Activated CD8-positive, alpha-beta memory T cell treated with anti-CD3 and anti-CD28 coated beads for 48 hours (primary cell): Measurements from ENCODE around the gene FADS6.
"Not testable (repeated sequence)": the region's sequence is repeated elsewhere in the genome, so short reads cannot be mapped to it uniquely, and the experiment has no call there.

Source experiments
- DNase-seq, 3 experiments: peaks; one replicate each; pipeline ENCODE4 v3.0.0-alpha.2; 2020; ENCODE audit warnings: low read depth in 2 of 3, low spot score in 2 of 3

Gene FADS6

DNA sequence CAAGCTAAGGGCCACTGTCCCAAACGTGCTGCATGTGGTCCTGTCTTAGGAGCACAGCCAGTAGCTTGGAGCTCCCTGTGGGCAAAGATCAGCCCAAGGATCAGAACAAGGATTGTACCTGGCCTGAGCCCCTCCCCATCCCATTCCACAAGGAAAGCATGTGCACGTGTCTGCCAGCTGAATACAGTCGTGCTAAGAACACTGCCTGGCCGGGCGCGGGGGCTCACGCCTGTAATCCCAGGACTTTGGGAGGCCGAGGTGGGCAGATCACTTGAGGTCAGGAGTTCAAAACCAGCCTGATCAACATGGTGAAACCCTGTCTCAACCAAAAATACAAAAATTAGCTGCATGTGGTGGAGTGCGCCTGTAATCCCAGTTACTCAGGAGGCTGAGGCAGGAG, 23.4 kb downstream of the FADS6 start:
- not testable (repeated sequence) for DNase-seq

DNA sequence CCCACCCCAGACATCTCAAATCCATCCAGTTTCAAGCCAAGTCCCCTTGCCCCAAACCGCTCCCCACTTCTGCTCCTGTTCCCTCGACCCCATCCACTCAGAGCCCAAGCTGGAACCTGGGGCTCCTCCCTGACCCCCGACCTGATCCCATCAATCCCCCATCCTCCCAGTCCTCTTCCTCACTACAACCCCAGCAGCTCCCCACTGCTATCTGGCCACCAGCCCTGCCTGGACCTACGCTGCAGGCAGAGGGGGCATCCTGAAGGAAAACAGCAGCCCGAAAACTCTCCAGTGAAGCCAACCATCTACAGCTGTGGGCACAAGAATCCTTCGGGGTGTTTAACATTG, 24.6 kb downstream of the FADS6 start:
- DNase-seq: no peak

DNA sequence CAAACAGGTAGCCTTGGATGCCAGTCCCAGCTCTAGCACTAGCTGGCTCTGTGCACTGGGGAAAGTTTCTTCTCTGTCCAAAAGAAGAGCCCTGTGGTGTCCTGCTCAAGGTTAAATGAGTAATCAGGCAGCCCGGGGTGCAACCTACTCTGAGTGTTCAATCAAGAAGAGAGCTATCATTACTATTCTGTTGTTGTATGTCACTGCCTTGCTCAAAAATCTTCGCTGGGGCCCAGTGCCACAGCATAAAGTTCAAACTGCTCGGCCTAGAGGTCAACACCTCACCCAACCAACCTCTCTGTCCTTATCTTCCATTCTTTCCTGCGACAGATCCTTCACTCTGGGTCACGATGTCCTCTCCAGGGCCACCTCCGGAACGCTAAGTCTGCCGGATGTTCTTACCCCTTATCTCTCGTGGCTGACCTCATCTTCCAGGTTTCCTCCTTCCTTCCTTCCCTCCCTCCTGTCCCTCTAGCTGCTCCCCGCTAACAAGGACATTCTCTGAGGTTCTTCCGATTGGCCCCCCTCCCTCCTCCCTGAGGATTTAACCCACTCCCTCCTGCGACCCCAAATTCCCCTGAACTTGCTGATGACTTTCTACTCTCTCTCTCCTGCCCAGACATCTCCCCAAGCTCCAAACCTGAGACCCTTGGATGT, 25.1 kb downstream of the FADS6 start:
- no peak for DNase-seq

DNA sequence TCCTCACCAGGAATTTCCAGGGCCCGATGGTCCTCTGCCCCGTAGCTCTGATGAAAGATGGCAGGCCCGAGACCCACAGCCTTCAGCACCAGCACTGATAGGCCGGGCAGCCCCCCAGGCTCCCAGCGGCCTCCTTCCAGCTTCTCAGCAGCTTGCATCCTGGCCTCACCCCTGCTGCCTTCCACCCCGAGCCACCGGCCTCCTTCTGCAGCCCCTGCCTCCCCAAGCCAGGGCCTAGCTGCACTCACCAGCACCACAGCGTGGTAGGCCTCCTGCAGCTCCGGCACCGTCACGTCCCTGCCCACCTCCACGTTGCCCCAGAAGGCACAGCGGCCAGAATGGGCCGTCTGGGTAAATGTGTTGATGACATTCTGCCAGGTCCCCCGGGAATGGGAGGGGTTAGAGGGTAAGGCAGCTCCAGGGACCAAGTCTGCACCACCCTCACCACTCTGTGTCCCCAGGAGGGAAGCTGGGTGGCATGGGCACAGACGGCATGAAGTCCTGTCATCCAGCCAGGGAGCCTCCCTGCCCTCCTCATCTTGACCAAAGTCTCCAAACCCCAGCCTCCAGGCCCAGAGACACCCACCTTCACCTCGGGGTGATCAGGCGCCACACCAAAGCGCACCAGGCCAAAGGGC, 27.1 kb downstream of the FADS6 start:
- no peak for DNase-seq

DNA sequence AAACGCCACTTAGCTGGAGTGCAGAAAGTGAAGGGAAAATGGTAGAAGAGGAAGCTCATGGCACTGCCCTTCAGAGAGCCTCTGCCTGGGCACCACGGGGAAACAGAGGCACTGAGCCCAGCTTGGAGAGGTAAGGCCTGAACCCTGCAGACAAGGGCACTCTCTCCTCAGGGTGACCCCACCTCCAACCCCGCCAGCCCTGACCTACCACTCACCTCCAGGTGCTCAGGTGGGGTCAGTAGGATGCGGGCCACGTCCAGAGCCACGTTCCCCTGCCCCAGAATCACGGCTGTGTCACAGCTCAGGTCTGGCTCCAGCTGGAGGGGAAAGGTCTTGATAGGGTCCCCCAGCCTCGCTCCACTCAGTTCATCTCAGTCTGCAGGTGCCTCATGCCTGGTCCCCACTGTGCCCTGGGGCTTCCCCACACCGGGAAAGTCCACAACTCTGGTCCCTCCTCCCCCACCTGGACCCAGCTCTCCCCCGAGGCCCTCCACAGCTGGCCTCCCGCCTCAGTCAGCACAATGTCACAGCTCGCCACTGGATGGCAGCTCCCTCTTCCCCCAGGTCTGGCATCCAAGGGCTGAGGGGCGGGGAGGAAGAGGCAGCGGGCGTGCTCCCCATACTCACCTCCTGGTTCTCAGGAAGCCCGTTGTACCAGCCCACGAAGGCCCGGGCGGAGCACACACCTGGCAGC, 27.8 kb downstream of the FADS6 start:
- DNase-seq: no peak

DNA sequence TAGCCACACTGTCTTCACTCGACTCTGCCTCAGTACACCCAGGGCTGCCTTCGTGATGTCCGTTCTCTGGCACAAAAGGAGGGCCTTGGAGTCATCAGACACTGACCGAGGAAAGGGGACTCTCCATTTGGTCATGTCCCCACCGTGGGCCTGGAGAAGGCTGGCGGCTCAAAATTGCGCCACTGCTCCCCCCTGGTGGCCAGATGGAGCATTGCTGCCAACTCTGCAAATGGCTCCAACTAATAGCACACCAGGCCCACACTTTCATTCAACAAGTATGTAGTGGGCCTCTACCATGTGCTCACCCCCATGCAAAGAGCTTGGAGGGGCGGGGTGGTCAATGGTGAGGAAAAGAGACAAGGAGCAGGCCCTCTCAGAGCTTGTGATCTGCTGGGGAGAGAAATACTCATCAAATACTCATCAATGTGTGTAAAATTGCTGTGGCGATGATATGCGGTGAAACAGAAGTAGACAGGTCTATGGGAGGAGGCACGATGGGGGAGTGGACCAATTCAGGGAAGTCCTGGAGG, 28.5 kb downstream of the FADS6 start:
- DNase-seq: peak; percentile 36 to 54 (median 54)

DNA sequence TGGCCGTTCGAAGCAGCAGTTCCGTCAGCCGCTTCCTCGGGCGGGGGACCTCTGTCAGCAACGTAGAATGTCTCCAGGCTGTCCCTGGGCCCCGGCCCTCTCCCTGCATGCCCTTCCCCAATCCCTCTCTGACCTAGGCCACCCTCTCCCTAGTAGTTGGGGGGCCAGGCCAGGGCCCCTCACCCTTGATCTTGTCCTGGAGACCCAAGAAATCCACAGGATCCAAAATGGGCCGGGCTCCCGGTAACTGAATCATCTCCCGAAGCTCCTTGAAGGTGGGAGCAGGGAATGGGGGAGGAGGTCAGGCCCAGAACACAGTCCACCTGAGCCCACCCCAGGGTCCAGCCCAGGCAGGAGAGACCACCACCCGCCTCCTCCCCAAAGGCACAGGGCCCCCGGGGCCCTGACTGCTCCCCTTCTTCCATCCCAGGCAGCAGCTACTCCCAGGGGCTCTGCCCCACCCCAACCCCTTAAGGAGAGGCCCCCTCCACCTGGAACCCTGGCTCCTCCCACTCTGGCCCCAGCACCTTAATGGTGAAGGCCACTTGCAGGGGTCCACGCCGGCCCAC, 29.1 kb downstream of the FADS6 start:
- DNase-seq: no peak

DNA sequence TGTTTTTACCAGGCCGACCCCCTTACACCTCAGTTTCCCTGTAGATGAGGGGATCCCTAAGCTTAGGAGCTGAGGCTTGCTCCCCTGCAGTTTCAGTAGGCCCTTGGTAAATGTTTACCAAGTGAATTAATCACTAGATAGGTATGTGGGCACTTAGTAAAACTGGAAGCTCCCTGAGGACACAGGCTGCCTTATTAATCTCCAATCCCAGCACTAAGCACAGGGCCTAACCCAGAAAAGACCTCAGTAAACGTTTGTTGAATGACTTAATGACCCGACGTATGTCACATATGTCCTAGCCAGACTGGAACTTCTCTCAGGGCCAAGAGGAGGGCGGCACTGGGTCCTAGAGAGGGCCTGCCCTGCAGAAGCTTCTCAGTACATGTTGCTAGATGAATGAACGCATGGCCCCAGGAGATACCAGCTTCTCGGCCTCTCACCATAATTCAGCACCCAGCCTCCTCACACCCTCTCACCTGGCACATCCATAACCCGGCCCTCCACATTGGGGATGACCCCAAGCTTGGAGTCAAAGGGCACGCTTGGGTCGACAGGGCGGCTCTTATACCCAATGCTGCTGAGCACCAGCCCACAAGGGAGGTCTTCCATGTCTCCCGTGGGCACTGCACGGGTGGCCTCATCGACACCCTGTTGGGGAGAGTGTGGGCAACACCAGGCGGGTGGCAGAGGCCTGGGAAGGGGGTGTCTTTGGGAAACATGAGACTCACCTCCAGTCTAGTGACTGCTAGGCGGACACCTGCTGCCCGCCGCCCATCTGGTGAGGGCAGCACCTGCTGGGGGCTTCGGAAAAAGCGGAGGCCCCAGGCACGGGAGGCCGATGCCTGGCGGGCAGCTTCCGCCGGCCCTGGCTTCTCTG, 29.8 kb downstream of the FADS6 start:
- DNase-seq: no peak

DNA sequence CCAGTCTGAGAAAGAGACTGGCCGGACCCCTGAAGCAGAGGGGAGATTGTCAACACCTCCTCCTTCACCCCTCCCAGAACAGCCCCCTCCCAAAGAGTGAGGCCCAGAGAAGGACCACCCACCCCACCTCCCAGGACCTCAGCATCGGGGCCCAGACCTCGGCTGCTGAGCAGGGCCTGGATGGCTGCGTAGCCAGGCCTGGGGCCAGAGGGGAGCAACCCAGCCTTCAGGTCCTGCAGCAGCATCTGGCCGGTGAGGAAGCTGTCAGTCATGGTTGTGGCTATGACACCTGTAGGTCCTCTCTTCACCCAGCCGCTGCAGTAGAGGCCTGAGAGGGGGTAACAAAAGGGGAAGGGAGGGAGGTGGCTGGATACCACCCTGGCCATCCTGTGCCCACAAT, 30.5 kb downstream of the FADS6 start:
- no peak for DNase-seq

DNA sequence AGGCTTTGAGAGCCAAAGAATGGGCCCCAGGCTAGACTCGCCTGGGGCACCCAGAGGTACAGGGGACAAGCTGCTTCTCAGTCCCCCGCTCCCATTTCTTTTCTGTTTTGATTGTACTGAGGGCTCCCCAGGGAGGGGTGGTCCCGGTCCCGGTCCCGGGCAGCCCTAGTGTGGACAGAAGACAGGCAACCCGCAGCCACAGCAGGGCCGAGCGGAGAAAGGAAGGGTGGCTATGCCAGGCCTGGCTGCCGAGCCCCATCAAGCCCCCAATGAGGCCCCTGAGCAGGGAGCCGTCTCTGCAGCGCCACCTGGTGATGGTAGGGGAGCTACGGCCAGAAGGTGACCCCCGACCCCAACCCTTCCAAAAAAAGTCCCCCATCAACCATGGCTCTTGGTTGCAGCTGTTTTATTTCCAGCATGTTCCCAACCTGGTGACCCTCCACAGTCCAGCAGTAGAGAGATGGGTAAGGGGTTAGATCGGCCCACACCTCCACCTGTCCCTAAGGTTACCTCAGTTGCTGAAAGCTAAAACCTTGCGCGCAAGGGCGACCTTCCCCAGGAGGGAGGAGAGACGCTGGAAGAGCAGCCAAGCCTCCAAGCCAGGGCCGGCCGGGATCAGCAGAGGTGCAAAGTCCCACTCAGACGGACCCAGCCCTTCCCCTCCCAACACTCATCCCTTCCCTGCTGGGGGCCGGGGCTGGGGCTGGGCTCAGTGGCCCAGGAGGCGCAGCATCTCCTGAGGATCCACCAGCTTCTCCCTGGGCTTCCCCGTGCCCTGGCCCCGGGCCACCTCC, 31.1 kb downstream of the FADS6 start:
- peak; percentile 32 to 61 (median 59) for DNase-seq

DNA sequence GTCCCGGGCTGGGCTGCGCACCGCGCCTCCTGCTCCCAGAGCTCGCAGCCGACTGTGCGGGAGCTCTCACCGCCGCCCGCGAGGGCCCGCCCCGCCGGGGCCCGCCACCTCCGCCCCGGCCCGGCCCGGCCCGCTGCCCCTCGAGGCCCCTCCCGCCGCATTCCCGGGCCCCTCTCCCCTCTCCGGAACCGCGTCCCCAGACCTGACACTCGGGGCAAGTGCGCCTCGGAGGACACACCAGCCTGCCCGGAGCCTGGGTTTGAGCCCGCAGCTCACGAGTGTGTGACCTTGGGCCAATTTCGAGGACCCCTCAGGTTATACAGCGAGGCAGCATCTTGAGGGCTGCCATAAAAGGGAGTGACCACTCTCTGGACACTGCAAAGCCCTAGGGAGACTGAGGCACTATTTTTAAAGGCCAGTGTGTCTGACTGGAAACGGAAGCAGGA, 31.7 kb downstream of the FADS6 start:
- DNase-seq: no peak

DNA sequence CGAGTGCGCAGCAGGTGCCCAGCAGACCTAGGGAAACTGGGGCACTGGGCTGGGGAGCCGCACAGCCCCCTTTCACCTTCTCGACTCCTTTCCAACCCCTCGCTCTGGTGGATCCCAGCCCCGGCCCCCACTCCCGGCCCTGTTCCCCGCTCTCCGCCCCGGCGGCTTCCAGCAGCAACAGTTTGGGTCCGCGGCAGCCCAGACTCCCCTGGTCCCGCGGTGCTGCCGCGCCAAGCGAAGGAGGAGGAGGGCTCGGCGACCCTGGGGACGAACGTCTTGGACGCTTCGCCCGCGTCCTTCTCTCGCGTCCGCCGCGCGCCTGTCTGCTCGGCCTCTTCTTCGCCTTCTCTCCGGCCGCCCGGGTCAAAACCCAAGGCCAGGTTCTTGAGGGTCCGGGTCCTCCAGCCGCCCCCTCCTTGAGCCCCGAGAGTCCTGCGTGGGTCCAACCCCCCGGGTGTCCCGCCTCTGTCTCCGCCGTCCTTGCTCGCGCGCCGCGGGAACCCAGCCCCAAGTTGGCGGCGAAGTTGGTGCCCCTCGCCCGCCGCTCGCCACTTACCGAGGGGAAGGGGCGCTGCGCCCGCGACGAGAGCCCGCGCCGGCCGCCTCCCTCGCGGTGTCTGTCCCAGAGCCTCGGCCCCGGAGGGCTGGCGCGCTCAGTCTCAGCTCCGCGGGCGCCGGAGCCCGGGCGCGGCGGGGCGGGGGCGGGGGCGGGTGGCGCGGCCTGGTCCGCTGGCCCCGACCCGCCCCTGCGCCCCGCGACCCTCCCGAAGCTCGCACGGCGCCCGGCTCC, 32.4 kb downstream of the FADS6 start:
- DNase-seq: no peak

DNA sequence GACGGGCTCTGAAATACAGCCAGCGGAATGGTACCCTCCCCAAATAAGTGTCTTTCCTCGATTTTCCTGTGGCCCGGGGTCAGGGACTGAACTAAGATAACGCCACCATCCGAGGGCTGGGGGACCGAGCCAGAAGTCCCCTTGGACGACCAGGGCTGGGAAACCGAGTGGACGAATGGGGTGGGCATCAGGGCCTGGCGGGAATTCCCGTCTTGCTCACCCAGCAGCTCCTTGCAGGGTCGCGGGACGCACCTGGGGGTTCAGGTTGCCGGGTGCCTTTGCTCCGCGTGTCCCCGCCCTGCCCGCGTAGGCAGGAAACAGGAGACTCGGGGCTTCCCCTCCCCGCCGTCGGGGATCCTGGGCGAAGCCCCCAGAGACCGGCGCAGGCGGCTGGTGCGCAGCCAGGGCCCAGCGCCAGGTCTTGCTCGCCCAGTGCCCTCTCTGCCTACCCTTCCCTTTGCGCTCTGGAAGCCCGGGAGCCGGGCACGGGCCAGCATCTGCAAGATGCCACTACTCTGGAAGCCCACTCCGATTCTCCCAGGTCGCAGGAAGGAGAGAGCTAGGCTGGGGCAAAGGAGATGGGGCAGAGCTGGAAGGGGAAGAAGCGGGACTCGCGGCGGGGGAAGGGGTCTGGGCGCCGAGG, 33.1 kb downstream of the FADS6 start:
- DNase-seq: no peak

DNA sequence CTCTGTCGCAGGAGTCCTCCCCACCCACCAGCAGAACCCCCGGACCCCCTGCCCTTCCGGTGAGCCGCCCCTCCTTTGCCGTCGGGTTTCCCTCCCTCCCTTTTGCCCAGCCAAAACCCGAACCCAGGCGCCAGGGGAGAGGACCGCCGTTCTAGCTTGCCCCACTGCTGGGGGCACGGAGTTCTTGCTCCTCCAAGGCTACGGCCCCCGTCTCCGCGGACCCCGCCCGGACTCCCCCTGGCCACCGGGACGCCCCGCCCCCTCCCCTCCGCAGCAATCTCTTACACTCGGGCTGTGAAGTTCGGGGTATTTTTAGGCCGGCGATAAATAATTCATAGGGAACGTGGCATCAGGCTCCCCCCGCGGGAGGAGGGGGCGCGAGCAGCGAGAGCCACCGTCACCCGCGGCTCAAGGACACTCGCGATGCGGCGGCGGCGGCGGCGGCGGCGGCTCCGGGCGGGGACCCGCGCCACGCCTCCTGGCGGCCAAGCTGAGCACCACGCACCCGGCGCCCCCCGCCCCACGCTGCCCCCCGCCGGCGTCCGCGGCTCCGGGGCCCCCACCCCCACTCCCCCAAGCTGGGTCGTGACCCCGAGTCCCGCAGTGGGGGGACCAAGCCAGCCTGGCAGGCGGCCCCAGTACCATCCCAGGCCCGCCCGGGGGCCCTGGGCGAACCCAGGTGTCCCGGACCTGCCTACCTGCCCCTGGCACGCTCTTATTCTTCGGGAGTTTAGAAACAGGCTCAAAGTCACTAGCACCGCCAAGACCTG, 33.8 kb downstream of the FADS6 start, which contains the start of gene GRIN2C:
GRIN2C (minus strand) TSS at position 427 of the 770 bp plus-strand sequence. CDS start 4,793 bp downstream, outside the sequence.
- no peak for DNase-seq

DNA sequence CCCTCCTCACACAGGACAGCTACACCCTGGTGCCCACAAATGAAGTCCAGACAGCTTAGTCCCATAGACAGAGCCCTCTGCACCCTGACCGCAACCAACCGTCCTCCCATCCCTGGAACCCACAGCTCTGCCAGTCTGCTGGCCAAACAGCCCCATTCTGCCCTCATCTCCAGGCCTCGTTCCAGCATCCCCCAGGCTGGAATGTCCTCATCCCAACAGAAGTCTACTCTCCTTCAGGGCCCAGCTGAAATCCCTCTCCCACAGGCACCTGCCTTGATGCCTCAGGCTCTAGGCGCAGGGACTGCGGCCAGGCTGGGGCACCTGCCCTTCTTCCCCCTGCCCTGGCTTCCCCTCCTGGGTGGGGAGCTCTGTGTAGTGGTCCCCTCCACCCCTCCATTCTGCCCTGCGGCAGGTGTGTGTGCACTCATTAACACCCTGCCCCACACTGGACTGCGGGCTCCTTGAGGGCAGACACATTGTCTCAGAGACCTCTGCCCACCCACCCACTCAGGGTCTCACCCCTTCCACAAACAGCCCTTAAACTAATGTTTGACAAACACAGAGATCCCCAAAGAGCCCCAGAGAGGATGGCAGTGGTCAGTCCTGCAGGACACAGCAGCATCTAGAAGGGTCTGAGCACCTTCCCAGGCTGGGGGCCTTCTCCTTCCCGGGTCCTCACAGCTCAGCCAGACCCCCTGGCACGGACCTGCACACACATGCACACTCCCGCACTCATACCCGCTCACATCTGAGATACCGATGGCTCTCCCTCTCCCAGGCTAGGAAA, 34.6 kb downstream of the FADS6 start:
- no peak for DNase-seq

DNA sequence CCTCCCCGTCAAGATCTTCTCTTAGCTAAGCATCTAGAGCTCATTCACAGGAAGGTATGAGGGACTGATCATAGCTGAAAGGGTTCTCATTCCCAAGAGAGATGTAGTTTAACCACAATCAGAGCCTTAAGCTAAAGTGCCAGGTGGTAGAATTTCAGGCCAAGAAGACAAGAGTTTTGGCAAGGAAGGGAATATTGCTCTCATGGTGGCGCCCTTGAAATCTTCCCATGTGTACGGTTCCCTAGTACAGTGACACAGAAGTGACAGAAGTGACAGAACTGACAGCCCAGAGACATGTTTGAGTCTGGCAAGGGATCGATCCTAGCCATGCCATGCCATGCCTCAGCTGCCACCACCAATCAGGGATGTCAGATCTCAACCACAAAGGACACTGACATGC, 36.2 kb downstream of the FADS6 start:
- DNase-seq: no peak

DNA sequence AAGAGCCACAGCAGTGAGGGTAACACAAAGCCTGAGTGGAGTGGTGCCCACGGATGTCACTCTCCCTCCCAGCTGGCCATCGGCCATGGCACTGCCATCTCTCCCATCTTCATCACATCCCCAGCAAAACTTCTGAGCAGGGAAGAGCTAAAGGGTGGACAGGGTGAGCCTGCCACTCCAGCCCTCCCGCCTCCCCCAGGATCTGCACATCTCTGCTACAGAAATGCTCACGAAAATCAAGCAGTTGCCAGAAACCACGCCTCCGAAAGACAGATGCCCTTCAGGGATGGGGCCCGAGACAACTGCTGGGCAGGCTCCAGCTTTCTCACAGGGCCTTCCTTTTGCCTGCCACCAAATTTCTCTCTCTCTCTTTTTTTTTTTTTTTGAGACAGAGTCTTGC, 37.3 kb downstream of the FADS6 start:
- no peak for DNase-seq
